ENCODE measurements around the gene KRT9.

KRT9 gene

DNA sequence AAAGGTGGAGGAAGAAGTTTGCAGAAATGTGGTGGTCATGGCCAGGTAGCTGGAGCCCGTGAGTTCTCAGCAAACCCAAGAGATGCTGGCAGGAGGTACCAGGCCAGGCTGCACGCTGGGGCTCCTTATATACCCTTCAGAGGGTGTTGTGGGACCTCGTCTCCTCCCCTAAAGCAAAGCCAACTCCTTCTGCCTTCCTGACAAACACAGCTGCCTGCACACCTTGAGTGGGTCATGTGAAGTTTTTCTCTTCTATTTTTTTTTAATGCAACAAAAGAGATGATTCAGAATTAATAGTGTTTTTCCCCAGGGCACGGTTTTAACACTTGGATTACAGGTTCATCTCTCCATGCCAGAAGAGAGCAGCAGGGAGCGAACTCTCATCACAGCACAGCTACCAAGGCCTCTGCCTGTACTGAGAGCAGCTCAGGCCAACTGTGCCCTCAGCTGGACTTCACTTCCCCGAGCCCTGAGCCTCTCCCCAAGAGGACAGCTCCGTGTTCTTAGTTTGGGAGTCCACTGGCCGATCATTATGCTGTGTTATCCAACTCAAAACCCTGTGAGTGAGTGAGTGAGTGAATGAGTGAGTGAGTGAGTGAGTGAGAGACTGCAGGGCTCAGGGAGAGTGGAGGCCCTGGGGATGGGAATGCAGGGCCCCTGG, 52.9 kb downstream of the KRT9 start, which contains the start of gene KRT15:
Gene KRT15 (minus strand): TSS at position 102 of the 661 bp plus-strand sequence. CDS start 63 bp downstream, at position 39.
- peaks cover 45% of the 10 kb centered on the region for H3K4me1 ChIP-seq
- TF ChIP-seq CTCF (IDR thresholded peaks at IDR 0.05; ENCODE audit: low read depth, low read length): no peak
- no peaks in the 10 kb centered on the region for H3K9me3 ChIP-seq
- DNase-seq: no peak
- no peaks in the 10 kb centered on the region for H3K36me3 ChIP-seq
- H3K4me3 ChIP-seq (ENCODE audit: low read depth, low read length): no peak within 1 kb of the TSS
- no peaks in the 10 kb centered on the region for H3K27me3 ChIP-seq

DNA sequence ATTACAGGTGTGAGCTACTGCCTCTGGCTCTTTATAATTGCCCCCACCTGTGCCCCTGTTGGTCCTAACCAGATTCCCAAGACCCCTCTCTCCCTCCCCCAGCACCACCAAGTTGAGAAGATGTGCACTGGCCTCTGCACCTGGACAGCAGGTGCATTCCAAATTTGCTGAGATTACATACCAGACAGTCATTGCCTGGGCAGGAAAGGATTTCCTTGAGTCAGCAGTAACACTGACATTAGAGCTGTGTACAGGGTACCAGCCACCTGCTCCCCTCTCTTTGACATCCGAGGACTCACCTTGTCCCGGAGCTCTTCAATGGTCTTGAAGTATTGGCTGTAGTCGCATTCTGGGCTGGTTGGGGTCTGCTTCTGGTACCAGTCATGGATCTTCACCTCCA, 53.8 kb downstream of the KRT9 start:
- no peaks in the 10 kb centered on the region for H3K27me3 ChIP-seq
- no peak for DNase-seq
- H3K36me3 ChIP-seq: no peaks in the 10 kb centered on the region
- no peak overlapping the region for H3K4me3 ChIP-seq (ENCODE audit: low read depth, low read length)
- H3K9me3 ChIP-seq: no peaks in the 10 kb centered on the region
- H3K4me1 ChIP-seq: peaks cover 40% of the 10 kb centered on the region
- TF ChIP-seq CTCF (IDR thresholded peaks at IDR 0.05; ENCODE audit: low read depth, low read length): no peak

- H3K4me3 ChIP-seq (ENCODE audit: low read depth, low read length): no peak overlapping the region
- no peaks in the 10 kb centered on the region for H3K27me3 ChIP-seq
- DNase-seq: no peak
- H3K4me1 ChIP-seq: peaks cover 37% of the 10 kb centered on the region
- H3K36me3 ChIP-seq: no peaks in the 10 kb centered on the region
- no peak for TF ChIP-seq CTCF (IDR thresholded peaks at IDR 0.05; ENCODE audit: low read depth, low read length)
- no peaks in the 10 kb centered on the region for H3K9me3 ChIP-seq
Observed at GRCh38 chr17:41516830-41517283, 55.0 kb downstream of the KRT9 start.

DNA sequence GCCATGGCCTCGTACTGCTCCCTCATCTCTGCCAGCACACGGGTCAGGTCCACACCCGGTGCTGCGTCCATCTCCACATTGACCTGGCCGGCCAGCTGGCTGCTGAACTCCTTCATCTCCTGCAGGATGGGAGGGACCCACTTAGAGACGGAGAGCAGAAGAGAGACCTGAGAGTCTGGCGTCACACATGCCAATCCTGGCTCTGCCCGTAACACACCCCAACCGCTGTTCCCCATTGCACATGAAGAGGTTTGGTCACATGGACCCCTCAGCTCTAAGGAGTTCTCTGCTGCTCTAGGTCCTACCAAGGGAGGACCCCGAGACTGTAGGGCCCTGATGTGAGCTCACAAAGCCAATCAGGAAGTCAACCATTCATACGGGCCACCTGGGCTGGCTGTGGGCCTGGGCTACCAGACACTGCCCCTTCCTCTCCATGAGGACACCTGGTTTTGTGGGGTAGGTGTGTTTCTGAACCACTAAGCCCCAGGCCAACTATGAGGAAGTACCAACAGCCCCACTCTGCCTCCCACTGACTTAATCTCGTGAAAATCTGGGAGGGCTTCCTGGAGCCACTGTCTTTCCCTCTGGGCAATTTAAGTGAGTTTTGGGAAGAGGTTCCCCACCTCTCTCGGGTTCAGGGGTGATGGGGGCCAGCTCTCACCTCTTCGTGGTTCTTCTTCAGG, 55.6 kb downstream of the KRT9 start:
- no peaks in the 10 kb centered on the region for H3K9me3 ChIP-seq
- no peak overlapping the region for H3K4me3 ChIP-seq (ENCODE audit: low read depth, low read length)
- peaks cover 32% of the 10 kb centered on the region for H3K4me1 ChIP-seq
- H3K27me3 ChIP-seq: no peaks in the 10 kb centered on the region
- H3K36me3 ChIP-seq: no peaks in the 10 kb centered on the region
- DNase-seq: no peak
- TF ChIP-seq CTCF (IDR thresholded peaks at IDR 0.05; ENCODE audit: low read depth, low read length): no peak
